HG03558 (cell line): ENCODE data around the gene PLEKHA7.

Experiments
- ATAC-seq: cut with Tn5 transposase; IDR thresholded peaks from one replicate; pipeline ENCODE4 v1.9.1; 2021; ENCODE audit warnings: moderate number of reproducible peaks; ENCODE audit not compliant: unreplicated experiment; ENCODE audit errors: extremely low read depth

Gene PLEKHA7

DNA sequence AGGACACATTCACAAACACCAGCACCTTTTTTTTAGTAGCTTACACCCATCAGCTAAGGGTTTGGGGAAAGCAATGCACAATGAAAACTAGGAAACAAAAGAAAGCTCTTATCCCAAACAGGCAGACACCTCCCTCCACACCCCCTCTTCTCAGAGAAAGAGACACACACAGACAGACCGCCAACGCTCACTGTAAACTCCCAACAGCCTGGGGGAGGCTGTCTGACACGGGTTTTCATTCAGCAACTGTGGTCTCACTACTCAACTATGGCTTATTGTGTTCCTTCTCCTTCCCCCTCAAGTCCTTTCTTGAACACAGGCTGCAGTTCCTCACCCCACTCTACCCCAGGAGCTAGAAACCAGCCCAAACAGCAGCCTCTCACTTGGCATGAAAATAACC, 152.4 kb downstream of the PLEKHA7 start:
- ATAC-seq, result no peak

DNA sequence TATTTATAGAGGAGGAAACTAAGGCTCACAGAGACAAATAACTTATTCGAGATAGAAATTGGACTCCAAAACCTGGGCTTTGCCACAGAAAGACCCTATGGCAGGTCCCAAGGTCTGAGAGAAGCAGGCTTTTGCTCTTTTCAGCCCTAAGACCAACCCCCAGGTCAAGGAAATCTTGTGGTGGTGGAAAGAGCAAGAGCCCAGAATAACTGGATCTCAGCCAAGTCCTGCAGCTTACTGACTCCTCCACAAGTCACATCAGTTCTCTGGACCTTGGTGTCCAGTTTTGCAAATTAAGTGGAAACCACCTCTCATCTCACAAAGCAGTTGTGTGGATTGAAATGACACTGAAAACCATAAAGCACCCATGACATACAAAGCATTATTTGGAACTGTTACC, 153.6 kb downstream of the PLEKHA7 start:
- no peak for ATAC-seq

DNA sequence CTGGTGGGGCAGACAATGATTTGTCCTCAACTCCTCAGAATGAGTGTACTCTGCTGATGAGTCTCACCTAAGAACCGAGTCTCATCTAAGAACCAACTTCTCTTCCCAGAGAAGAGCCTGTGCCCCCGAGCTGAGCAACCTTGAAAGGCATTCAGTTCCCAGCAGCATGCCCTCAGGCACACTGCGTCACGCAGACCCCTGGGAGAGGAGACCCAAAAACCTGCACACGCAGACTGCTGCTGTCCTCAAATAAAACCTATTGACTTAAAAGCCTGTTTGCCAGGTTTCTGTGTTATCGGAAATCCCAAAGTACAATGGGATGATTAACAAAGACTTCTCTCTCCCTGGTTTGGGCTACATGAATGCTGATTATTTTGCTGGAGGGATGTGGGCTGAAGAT, 154.6 kb downstream of the PLEKHA7 start:
- no peak for ATAC-seq

DNA sequence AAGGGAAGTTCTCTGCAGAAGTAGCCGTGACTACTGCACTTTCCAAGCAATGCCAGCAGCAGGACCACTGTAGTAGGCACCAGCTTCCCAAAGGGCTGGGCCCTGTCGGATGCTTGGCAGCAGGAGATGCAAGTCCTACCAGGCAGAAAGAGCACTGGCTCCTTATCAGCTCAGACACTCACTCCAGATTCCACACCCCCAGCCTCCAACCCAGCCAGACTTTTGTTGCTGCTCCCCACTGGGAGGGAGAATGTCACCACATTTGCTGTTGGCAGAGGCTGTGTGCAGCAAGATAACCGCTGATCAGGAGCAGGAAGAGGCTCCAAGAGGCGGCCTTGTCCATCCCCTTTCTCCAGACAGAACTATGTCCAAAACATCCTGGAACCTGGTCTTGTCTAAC, 157.0 kb downstream of the PLEKHA7 start:
- no peak for ATAC-seq

DNA sequence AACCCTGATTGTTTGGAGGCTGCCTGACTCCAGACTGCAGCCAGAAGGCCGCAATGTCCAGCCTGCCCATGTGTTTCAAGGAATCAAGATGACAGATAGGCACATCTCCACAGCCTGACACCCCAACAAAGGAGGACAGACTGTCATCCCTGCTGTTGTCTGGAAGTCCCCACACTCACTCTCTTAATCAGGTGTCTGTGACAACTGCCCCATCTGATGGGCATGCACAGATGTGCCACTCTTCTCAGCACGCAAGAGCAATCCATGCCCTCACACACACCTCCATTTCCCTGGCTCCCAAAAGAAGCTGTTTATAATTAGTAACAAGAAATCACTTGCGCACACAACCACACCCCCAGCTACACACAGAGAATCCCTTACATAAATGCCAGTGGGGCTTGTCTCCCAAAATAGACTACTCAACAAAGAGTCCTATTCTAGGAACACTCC, 158.2 kb downstream of the PLEKHA7 start:
- no peak for ATAC-seq

DNA sequence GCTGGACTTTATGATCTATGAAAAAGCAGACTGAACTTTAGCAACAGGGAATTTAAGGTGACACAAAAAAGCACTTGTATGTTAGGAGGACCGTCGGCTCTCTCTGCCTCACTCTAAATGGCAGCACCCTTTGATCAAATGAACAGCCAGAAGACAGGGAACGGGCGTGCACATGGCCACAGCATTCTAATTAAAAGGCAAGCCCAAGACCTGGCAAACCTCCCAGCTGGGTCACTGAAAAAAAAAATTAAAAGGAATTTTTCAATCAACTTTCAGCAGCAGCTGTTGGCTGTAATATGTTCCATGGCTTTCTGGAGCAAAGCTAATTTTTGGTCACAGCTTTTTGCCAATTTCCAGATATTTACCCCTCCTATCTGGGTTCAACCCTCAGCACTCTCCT, 159.2 kb downstream of the PLEKHA7 start:
- ATAC-seq, result no peak

DNA sequence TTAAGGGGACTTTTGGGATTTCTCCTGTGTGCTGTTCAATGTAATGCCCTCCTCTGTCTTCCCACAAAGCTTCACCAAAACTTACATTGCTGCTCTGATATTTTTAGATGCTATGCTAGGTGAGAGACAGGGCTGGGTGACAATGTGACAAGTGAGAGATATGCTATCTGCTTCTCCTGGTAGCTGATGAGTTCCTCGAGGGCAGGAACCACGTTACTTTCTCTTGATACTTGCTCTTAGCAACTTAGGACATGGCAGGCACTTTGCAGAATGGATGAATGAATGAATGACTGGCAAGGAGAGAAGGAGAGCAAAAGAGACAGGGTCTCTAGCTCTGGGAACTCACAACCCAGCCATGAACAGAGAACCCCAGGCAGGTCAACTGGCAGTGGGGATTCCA, 160.4 kb downstream of the PLEKHA7 start:
- no peak for ATAC-seq

DNA sequence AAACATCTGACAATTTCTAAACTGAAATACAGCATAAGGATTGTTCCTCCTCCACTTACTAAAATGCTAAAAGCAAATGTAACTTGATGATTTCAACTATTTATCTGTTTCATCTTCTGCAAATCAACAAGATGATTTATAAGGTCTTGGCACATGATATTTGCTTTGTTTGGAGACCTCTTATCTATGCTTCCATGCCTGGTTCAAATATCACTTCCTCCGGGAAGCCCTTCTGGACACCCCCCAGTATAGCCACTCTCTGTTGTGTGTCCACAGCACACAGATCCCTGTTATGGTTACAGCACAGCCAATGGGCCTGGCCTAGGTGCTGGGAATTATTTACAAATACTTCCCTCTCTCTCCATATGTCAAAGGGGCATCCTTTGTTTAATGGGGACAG, 160.9 kb downstream of the PLEKHA7 start:
- ATAC-seq, result no peak

DNA sequence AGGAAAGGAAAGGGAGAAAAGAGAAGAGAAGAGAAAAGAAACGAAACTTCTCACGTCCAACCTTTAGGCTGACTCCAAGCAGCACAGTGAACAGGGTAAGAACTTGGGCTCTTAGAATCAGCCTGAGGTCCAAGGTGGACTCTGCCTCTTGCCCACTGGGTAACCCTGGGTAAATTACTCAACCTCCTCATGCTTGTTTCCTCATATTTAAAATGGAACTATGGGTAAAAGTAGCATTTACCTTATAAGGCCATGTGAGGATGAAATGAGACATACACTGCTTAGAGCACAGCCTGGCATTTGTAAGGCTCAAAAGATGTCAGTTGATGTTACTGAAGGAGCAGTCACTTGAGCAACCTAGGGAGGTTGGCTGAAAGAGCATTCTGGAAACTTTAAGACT, 167.9 kb downstream of the PLEKHA7 start:
- no peak for ATAC-seq

DNA sequence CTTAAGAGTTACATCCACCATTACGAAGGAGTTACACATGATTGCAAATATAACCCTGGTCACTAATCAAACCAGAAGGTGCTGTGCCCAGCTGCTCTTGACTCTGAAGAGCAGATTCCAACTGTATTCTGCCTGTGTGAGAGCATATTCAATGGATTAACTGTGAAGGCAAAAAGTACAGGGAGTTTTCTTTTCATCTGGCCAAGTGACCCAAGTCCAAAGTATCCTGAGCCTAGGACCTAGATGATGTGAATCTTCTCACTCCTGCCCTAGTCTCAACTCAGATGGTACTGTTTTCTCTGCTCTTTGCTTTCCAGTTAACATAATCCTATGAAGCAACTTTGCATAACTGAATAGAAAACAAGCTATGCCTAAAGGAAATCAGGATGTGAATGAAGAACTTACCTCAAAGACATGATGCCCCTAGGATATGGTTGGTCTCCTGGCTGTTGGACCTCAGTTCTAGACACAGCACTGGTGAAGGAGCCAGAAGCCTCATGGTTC, 169.9 kb downstream of the PLEKHA7 start:
- no peak for ATAC-seq

DNA sequence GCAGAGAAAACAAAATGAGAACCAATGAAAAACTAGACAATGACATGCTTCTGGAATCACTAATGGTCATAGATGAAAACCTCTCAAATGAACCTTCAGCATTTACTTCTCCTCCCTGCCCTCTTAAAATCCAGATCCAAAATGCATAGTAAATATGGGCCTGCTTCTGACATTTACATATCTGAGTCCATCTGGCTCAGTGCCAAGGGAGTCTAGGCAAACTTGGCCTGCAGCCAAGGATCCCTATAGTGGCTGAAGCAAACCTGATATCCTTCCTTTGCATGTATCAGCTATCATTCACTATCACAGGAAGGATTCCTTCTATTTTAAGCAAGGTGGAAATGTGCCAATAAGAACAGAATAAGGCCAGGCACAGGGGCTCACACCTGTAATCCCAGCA, 170.9 kb downstream of the PLEKHA7 start:
- ATAC-seq, result no peak

DNA sequence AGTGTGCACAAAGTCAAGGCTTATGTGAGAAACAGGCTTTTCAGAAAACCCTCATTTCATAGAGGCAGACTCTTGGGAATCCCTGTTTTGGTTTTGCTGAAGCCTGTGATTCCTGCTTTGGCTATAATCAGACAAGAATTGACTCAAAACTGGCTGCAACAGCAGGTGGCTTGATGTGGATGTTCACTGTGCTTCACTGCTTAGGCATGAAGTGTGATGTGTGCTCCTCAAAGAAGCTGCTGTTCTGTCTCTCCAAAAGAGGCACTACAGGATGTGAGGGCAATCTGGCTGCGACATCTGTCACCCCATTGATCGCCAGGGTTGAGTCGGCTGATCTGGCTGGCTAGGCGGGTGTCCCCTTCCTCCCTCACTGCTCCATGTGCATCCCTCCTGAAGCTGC, 172.2 kb downstream of the PLEKHA7 start:
- ATAC-seq, result no peak

DNA sequence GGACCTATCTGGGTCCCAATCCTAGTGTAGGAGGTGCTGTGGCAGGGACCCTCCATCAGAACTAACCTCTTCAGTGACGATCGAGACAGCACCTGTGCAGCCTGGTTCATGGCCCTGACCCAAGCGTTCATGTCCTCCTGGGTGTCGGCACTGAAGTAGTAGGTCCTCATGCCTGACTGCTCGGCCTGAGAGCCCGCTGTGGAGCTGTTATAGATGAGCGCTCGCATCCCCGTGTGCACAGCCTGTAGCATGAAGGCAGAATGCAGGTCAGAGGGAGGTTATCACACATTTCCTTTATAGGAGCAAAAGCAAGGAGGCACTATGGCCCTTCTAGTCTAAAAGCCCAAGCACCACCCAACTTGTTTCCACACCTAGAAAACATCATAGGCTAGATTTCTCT, 172.7 kb downstream of the PLEKHA7 start:
- ATAC-seq, result no peak

DNA sequence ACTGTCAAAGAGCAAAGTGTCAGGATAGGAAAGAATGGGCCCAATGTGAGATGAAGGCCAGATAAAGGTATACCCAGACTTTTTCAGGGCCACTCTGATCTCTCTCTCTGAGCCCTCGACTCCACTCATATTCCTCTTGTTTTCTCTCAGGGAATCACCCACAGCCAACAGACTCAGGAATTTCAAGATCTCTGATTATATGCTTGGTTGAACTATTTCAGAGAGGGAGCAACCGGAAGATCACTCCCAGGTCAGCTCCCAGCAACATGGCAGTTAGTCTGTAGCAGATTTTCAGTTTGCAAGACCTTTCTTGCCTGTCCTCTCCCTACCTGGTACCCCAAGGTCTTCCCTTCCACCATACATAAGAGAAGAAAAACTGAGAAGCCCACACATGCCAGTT, 173.3 kb downstream of the PLEKHA7 start:
- no peak for ATAC-seq

DNA sequence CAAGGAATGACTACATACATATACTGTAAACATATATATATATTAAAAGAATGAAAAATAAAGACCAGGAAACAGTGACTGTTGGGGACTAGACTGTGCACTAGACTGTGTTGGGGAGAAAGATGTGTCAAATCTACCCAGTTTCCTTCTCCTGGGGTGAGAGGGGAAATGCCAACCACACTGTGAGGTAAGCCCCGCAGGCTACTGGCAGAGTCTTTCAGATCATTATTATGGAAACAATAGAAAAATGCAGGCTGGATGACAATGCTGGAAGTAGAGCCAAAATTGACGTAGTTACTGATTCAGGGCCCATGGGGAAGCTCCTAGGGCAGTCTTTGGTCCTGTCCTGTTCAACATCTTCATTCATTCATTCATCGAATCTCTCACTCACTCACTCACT, 174.4 kb downstream of the PLEKHA7 start:
- no peak for ATAC-seq

DNA sequence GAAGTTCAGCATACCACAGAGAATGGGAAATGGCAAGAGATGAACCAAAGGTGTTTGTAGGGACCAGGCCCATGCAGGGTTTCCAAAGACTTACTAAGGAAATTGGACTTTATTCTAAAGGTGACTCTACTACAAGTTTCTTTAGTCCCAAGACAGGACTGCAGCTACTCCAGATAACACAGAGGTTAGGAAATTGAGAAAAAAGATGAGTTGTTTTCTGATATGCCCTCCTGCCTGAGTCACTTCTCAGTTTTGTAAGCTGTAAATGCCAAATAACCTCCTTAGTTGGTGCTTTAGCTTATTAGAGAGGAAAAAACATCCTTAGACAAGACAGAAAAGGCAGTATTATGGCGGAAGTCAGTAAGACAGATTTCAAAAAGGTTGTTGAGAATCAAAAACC, 179.8 kb downstream of the PLEKHA7 start:
- no peak for ATAC-seq

DNA sequence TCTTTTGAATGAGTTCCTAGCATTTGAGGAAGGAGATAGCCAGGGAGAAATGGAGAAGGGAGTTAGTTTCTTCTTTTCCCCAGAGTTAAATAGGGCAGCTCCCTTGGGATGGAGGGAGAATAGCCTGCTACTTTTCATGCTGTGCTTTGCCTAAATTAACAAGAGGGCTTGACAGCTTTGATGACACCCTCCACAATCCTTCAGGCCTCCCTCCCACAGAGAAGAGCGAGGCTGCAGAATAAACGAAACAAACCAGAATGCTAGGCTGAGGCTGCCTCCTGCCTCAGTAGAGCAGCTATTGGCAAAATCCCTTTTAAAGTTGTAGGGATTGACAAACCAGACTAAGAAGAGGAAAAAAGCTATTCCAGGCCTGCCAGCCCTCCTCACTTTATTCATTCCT, 181.2 kb downstream of the PLEKHA7 start:
- no peak for ATAC-seq

DNA sequence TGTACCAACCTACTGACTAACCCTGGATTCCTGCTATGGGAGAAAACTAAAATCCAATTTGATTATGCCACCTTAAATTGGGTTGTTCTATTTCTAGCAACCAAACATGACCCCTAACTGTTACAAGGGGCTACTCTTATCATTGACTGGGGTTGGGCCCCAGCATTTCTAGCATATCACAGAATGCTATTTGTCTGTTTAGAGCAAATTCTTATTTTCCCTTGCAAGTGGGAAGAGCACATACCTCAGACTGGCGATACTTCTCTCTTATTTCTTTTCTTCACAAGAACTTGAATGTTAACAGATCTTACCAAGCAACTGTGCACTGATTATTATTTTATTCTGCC, 182.0 kb downstream of the PLEKHA7 start:
- no peak for ATAC-seq

DNA sequence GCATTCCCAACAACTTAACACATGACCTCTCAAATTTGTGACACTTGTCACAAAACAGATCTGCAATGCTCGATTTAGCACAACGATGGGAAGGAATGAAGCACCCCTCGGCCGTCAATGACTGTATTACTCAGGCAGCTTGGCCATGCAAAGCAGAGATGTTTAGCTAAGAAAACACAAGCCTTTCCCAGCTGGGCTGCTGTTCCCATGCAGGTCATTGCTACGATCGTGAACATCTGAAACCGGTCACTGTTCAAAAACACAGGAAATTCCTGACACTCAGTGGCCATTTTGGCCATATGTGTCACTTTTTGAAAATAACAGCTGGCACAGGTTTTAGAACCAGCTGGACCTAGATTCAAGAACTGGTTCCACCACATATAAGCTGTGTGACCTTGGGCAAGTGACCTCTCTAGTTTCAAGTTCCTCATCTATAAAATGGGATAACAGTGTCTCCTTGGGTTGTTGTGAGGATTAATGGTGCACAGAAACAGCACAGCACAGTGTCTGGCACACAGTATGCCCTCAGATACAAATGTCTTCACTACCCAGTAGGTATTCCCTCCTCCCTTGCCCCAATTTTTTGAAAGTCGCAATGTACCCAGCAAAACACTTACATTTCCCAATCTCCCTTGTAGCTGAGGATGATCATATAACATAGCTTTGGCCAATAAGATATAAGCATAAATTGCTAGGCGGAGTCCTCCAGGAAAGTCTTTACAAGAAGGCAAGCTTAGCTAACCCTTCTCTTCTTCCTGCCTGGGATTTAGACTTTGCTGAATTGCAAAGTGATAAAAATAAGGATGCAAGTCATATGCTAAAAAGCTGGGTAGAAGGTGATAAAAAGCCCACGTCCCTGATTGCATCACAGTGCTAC, 182.7 kb downstream of the PLEKHA7 start:
- ATAC-seq, result no peak

DNA sequence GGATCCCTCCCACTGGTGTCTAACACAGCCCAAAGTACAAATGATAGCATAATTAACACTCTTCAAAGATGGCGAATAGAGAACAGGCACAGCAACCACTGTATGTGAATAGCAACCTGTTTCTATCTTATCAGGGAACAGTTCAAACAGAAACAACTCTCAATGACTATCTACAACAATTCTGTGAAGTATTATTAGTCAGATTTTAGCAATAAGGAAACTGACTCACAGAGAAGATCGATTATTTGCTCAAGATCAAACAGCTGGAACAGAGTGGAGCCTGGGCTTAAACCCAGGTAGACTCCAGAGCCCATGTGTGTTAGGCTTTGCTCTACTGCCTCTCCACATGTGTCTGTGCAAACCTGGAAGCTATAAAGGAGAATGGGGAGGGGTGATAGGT, 187.1 kb downstream of the PLEKHA7 start:
- ATAC-seq, result no peak

DNA sequence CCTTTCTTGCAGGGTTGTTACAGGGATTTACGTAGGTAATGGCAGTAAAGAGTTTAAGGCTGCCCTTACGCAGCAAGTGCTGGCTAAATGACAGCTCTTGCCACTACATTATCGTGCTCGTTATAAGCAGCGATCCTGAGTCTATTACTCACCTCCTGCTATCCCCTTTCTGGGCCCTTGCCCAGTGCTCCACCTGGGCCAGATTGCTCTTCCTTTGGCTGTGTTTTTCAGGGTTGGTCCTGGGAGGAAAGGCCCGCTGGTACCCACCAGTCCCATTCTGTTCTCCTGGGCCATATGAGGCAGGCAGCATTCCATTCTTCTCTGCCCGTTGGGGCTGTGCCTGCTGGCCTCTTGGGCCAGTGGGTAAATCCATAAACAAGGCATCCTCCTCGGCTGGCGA, 188.2 kb downstream of the PLEKHA7 start:
- ATAC-seq, result no peak

DNA sequence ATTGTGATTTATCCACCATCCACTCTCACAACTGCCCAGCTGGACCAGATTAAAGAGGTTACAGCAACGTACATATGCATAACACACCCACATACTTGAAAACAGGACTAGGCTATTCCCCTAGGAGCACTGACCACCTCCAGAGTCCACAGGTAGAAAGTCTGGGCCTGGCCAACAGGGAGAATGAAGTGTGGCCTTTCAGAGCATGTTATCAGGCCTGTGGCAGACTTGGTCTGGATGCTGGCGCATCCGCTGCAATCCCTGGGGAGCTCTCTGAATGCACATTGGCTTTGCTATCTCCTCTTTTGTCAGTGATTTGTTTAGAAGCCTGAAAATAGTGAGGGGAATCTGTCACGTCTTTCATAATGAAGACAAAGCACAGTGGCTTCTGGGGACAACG, 189.1 kb downstream of the PLEKHA7 start:
- ATAC-seq, result no peak
